NCI-H2227 (cell line): ENCODE results near the gene COL1A1.

Source experiments
- DNase-seq: peaks from one replicate; lab custom pipeline; 2025; ENCODE audit not compliant: unreplicated experiment; lab: John Stamatoyannopoulos, UW

The COL1A1 gene

DNA sequence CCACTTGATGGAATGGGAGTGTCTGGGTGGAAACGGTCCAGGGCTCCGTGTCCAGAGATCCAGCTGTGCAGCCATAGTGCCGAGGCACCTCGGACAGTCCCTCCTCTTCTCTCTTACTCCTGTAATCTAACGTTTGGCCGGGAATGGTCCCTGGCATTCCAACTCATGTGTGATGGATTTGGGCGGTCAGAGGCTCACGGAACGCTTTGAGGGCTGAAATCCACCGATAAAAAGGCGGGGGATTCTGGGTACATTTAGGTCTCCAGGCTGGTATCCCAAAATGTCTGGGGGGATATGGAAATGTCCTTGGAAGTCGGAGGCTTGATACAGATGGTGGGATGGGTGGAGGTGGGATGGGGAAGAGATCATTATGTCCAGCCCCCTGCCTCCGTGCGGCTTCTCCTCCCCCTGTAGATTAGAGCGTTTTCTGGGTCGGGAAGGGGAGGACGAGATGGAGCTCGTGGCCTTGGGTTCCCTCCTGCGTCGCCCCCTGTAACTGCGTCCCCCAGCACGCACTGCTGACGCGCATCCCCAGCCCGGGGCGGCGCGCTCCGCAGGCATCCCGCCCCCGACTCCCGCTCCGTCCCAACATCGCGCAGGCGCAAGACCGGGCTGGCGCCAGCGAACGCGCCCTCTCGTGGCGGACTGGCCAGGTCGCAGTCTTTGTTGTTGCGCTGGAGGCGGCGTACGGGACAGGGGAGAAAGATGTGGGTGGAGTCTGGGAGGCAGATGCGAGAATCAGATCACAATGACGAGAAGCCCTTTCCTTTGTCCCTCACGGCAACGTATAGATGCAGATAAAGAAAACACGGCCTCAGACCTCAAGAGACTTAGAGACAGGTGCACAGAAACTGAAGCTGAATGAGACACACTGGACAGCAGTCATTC lies 40.2 kb downstream of the COL1A1 start:
- peak; percentile 98 for DNase-seq

DNA sequence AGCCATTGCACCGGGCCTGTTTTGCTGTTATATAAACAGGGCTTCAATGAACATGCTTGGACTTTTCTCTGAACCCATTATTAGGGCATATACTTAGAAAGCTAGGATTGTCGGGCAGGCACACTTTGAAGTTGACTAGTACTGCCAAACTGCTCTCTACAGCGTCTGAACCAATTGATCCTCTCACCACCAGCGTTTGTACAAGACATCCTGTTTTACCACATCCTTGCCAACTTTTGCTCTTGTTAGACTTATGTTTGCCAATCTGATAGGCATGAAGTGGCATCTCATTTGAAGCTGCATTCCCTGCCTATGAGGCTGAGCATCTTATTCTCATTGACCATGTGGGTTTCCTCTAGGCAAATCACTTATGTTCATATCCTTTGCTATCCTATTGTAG lies 43.5 kb downstream of the COL1A1 start:
- DNase-seq = no peak

DNA sequence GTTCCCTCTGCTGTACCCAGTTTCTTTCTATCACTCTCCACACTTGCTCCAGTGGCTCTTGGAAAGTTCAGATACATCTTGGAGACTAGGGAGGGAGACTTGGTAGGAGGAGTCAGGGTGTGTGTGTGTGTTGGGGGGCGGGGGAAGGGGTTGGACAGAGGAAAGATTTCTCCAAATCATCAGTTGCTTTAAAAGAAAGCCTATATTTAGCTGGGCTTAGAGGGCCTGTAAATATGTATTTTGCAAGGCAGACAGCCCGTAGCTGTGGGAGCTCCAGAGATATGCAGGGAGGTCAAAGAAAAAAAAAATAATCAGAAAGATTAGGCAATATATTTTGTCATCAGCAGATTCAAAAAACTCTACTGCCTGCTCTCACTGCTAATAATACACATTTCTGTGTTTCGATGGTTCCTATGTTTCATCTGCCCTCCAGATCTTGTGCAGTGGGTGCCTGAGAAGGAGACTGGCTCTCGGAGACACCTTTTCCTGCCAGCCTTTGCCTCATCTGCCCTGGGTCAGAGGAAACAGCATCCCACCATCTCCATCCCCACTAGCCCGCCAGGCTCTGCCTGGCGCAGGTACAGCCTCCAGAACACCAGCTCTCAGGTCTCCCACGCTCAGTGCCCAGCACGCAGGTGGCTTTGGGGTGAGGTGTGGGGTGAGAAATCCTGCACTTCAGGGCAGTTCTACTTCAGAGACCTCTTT lies 46.2 kb downstream of the COL1A1 start:
- DNase-seq = peak; percentile 45

DNA sequence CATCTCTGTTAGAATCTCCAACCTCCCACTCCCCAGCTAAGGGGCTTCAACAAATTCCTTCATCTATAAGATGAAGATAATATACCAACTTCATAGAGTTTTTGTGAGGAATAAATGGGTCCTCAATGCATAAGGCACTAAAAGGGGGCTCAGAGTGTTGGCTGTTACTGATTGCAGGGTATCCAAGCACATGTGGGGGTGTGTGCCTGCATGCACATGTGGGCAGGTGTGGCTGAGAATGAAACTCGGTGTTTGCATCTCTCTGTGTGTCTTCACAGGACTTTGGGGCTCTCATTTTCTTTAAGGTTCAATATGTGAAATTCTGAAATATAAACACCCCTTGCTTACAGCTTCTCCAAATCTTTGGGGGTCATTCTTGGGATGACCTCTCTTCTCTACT lies 46.8 kb downstream of the COL1A1 start:
- DNase-seq = no peak

DNA sequence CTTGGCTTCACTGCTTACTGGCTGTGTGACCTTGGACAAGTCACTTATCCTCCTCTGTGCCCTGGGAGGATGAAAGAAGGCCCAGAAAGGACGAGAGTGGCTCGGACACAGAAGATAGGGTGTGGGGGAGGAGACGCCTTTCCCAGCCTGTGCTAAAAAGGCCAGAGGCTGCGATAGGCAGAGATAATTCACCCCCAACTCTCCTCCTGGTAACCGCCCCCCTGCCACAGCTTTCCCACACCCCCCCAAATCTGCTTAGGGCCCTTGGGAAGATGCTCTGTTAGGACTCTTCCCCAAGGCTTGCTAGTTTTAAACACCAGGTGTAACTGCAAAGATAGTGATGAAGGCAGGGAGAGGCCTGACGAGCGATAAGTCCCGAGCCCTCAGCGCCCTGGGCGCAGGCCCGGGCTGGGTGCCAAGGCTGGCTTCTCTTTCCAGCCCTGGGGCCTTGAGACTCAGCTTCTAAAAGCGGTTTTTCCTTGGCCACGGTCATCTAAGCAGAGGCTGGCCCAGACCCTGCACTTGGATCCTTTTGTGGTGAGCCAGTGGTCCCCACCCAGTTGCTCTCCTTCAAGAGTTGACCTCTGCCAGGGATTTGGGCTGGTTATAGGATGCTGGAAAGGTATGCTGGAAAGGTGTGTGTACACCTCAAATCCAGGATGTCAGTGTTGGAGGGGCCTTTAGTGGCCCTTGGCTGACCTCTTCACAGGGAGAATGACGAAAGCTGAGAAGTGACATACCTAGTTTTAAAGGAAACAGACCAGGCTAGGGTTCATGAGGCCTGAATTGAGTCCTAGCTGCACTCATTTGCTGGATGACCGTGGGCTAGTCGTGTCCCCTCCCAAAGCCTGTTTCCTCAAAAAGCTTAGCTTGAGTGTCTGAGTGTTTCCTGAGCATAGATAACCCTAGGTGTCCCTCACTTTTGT lies 47.5 kb downstream of the COL1A1 start:
- DNase-seq = no peak

DNA sequence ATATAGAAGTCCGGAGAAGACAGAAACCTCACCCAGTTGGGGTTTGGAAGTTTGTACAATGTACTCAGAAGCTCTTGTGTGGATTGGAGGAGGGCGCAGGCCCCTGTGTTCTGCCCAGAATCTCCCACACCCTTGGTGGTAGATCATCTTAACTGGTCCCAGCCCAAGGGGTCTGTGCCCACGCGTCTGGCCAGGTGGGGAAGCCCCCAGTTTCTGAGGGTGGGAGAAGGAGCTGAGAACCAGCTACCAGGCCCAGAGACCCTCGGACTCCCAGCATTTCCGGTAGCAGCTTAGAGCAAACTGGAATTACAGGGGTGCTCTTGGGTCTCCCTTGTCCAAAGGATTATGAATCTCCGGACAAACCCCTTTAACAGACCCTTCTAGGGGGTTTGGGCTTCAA lies 48.7 kb downstream of the COL1A1 start:
- DNase-seq = no peak

DNA sequence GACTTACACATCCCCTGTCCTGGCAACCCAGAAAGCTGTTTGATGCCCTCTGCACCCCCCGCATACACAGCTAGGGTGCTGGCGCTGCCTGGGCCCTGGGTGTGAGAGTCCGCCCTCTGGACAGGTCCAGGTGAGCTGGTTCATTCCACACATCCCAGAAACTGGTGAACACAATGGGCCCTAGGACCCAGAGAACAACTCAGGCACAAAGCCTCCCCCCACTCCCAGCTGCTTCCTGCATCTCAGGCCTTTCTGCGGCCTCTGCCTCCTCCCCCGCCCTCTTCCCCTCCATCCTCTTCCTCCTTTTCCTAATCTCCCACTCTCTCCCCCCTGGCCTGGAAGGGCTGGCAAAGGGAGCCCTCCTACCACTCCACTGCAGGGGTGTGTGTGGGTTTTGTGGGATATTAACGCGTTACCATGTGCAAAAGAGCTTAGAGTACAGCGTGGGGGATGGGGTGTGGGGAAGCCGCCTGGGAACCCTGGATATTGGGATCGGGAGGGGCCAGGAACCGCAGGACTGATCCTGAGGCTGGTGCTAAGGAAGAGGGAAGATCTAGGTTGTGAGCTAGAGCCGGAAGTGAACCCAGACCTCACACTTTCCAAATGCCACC lies 49.4 kb downstream of the COL1A1 start:
- peak; percentile 82 for DNase-seq

DNA sequence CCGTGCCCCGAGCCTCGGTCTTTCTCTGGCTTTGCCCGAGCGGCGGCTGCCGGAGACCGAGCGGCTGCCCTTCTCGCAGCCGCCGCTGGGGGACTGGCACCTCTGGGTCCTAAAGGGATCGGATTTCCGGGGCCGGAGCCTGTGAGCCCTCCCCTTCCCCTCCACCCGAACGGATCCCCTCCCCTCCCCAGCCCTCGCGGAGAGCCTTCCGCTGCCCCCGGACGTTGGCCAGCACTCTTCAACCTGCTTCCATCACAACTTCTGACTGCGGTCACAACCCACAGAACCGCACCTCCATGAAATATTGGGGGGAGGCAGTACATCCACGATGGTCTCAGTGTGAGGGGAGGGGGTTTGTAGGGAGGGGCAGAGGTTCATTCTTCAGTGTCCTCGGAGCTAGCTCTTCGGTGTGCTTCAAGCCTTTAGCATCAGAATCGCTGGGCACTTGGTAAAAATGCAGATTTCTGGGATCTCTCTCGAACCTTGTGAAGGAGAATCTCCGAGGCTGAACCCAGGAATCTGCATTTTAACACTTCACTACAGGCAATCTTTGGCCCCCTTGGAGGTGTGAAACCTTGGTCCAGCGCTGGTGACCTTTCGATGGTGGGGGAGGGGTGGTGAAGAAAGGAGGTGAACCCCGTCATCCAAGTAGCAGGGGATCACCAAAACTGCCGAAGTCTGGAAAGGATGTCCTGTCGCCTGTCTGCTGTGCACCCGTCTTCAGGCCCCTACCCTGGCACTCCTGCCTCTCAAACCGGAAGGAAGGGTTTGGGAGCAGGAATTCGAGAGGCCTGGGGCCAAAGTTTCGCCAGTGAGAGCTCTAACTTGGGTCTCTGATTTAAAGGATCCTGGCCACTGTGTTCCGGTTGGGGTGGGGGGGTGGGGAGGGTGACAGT lies 50.1 kb downstream of the COL1A1 start:
- DNase-seq = peak; percentile 93

- peak; percentile 63 for DNase-seq
These were observed 50.9 kb downstream of the COL1A1 start, which contains the start of gene PPP1R9B for GRCh38 chr17:50150354-50151040. Gene PPP1R9B, minus strand, starts transcription at chr17:50150677. Its CDS starts 164 bp downstream, at chr17:50150513.

DNA sequence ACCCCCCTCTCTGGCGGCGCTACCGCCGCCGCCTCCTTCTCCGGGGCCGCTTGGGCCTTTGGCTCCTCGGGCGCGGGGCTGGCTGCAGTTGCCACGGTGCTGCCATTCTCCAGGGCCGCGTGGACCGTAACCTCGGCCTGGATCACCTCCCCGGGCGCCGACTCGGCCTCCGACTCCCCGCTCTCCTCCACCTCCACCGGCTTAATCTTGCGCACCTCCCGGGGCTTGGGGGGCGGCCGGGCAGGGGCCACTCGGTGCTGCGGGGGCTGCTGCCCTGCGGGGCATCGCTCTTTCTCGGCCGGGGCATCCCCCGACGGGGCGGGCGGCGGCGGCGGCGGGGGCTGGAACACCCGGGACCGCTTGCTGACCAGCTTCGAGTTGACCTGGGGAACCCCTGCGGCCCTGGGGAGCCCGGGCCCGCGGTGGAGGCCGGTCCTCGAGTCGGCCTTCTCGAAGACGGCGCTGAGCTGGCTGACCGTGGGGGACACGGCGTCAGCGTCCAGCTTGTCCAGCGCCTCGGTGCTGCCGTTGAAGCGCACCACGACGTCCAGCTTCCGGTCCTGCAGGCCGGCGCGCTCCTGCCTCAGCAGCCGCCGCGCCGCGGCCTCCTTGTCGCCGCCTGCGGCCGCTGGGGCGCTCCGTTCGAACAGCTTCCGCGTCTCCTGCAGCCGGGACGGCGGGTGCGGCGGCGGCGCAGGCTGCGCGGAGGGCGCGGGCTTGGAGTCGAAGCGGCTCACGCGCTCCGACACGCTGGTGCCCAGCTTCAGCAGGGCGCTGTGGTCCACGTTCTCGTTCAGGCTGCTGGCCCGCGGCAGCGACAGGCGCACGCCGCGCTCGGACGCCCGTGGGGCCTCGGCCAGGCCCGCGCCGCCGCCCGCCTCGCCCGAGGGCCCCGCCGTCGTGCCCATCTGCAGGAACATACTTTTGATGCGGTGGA lies 51.7 kb downstream of the COL1A1 start:
- peak; percentile 72 for DNase-seq

DNA sequence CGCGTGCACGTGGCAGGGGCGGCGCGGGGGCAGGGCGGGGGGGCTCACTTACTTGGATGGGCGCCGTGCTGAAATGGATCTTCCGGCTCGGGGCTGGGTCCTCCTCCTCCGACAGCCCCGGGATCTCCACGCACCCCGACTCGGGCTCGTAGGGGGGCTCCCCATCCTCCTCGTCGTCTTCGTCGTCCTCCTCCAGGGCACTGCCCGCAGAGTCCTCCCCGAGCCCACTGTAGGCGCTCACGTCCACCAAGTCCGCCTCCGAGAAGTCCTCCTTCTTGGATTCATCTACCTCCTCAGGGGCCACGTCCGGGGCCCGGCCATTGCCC lies 52.4 kb downstream of the COL1A1 start:
- DNase-seq = no peak

DNA sequence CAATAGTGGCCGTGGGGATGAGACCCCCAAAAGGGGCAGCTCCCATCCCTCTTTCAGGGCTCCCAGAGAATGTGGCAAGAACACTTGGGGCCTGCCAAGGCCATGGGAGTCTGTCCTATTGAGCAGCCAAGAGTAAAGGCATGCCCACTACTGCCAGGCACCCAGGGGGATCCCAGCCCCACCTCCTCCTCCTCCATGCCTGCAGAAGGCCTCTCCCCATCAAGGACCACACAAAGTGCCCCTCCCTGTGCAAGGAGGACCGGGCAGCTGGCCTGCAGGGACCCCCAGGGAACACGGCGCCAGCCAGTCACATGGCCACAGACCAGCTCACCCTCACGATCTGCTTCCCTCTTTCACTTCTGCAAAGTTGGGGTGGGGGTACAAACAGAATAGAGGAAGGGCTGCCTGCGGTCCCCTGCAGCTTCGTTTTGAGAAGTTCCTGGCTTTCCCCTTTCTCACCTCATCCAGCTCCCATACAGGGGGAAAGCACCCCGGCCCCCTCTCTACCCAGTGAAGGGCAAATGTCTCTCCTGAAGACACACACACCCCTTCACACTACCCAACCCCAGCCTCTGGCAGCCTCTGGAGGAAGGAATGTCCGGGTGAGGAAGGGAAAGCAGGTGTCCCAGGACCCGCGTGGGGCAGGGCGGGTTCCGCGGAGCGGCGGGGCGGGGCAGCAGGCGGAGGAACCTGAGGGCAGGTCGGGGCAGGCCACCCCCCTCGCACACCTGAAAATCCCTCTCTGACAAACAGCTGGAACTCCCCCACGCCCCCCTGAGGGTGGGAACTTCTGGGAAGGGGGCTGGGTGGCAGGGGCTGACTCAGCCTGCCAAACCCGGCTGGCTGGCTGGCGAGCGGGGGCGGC lies 53.0 kb downstream of the COL1A1 start:
- no peak for DNase-seq

GRCh38 chr17:50147841-50148225 lies 53.6 kb downstream of the COL1A1 start:
- no peak for DNase-seq

DNA sequence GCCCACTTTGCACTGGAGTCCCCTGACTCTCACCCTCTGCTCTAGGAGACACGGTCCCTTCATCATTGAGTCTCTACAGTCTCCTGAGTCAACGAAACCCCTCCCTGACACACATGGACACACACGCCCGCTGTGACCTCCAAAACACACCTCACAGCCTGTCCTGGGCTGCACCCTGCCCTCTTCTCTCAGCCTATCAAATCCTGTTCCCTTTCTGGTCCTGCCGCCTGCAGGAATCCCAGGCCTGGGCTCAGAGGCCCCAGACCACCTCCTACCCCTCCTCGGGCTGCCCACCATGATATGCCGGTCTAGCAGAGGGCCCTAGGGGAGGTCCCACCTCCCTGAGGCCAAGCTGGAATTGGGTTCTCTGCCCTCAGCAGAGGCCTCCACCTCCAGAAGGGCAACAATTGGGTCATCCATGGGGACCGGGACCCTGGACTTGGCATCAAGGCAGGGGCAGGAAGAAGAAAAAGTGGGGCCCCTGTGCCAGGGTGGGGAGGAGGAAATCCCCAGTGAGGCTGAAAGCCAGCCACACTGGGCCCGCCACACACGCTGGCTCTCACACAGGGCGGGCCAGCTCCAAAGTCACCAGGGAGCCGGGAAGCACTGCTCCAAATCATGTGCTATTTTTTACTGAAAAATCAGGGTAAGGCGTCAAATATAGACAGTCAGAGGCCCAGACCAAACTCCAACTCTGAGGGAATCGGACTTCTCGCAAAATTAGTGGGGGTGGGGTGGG lies 54.3 kb downstream of the COL1A1 start:
- DNase-seq = no peak

- DNase-seq = no peak
These were observed 55.1 kb downstream of the COL1A1 start for GRCh38 chr17:50146230-50146926.
